Psoas muscle (tissue), 8 donors: Measurements from ENCODE around the gene AIF1L. TPM values are rescaled to one million over a fixed set of nuclear protein-coding genes. Genes with fewer than 3 reads are reported as not detected.
"Not testable (repeated sequence)": the region's sequence is repeated elsewhere in the genome, so short reads cannot be mapped to it uniquely, and the experiment has no call there.

Experiments
- ATAC-seq, 4 donors: fragments of 200-7000 bp; cut with Tn5 transposase; one replicate each; pipeline ENCODE4 v1.9.1; 2020; ENCODE audit warnings: moderate library complexity in 3 of 4, mild to moderate bottlenecking in 2 of 4
- DNase-seq, 2 donors: peaks; one replicate each; pipeline ENCODE4 v3.0.0-alpha.2; 2020
- H3K27ac ChIP-seq: fragments of 200-600 bp; one replicate; pipeline ENCODE4 v1.8.0; 2022
- H3K27me3 ChIP-seq, 3 donors: fragments of 200-600 bp in 1 of 3; one replicate each; pipeline versions ENCODE4 v1.6.1 to v1.8.0; 2013 to 2022; ENCODE audit warnings: low read length in 2 of 3, mild to moderate bottlenecking in 2 of 3, moderate library complexity in 1 of 3; ENCODE audit not compliant: insufficient read depth in 3 of 3
- H3K36me3 ChIP-seq, 2 donors: fragments of 200-600 bp in 1 of 2; one replicate each; pipeline versions ENCODE4 v1.6.1 to v1.8.0; 2013 to 2022; ENCODE audit warnings: low read depth in 1 of 2, mild to moderate bottlenecking in 1 of 2, moderate library complexity in 1 of 2; ENCODE audit not compliant: insufficient read depth in 1 of 2
- H3K4me1 ChIP-seq: fragments of 200-600 bp; one replicate; pipeline ENCODE4 v1.8.0; 2022
- H3K4me3 ChIP-seq: fragments of 200-600 bp; one replicate; pipeline ENCODE4 v1.8.0; 2022; ENCODE audit warnings: mild to moderate bottlenecking
- H3K9me3 ChIP-seq: fragments of 200-600 bp; one replicate; pipeline ENCODE4 v1.8.0; 2022
- CTCF ChIP-seq: fragments of 200-600 bp; IDR thresholded peaks from one replicate; pipeline ENCODE4 v1.8.0; 2022; ENCODE audit warnings: antibody characterized with exemption
- WGBS, 3 donors: extraction: QIAGEN DNeasy Blood & Tissue Kit; methylation state at CpG; one replicate each; pipeline versions ENCODE4 v1.1.6 to v1.1.7; 2013; 5-methylcytosine and 5-hydroxymethylcytosine counted together
- intact Hi-C, 2 donors: fragments of 100-400 bp; cut with DNase I; formaldehyde crosslinking; loops; one replicate each; pipeline versions ENCODE4 v1.11.0 to v1.14.2; 2022
- polyA plus RNA-seq, 3 donors: library from polyadenylated mRNA; stranded (reverse); fragments of 200-250 nt; gene quantifications; one replicate each; pipeline ENCODE4 v1.2.3, GENCODE V29; 2013
- total RNA-seq, 4 donors: library from RNA; stranded (reverse); fragmentation: NEBNext Ultra II Directional in 2 of 4; extraction: Animal tissue kit (Norgen Biotek cat#: 25700) in 2 of 4; gene quantifications; one replicate each; pipeline versions ENCODE4 v1.2.1 to v1.2.4, GENCODE V29; 2021 to 2023
- donor health status: healthy with polysubstance abuse.
- donor health status: DM: no; HTN: no; CAD: no; lungs with moderate emphysema.
- donor health status: Bipolar disorder and iron deficiency.
- donor health status: healthy.
- donor health status: DM: yes; HTN: yes; CAD: no.
- donor health status: DM: no; HTN: no; CAD: no.
- donor health status: DM: no; HTN: no; CAD: no.
- donor health status: DM: yes; HTN: yes; CAD: no.

AIF1L gene
- total and polyA plus RNA-seq, 7 donors, result 3.7 to 12.2 (median 11.0) TPM

DNA sequence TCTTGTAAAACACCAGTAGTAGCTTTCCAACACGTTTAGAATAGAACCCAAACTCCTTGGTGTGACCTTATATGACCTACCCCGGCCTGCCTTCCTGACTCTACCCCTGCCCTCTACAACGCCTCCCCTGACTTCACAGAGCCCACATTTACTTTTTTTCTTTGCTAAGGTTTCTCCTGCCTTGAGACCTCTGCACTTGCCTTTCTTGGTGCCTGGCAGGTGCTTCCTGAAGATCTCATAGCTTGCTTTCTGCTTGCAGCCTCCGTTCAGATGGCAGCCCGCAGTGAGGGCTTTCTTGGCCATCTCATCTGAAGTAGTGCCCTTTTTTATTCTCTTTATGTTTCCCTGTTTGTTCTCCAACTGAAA is 53.3 kb downstream of the AIF1L start:
- H3K4me3 ChIP-seq, result no peak overlapping the region
- H3K9me3 ChIP-seq, result no peaks in the 10 kb centered on the region
- DNase-seq (no peak), ATAC-seq (no peak)
- H3K4me1 ChIP-seq, result no peaks in the 10 kb centered on the region
- no peaks in the 10 kb centered on the region for H3K27me3 ChIP-seq
- no peak for TF ChIP-seq CTCF
- intact Hi-C loops, result loop anchor here (10.0 kb wide), 3 partner anchors 45 to 305 kb away; no protein-coding TSS in a partner anchor
- H3K27ac ChIP-seq, result no peak overlapping the region
- H3K36me3 ChIP-seq, result peaks cover 15 to 100% of the 10 kb centered on the region in 2 donors
- WGBS, 3 donors, result 69 to 72% (median 70%) methylated on average over 5 of the region's 5 CpGs

DNA sequence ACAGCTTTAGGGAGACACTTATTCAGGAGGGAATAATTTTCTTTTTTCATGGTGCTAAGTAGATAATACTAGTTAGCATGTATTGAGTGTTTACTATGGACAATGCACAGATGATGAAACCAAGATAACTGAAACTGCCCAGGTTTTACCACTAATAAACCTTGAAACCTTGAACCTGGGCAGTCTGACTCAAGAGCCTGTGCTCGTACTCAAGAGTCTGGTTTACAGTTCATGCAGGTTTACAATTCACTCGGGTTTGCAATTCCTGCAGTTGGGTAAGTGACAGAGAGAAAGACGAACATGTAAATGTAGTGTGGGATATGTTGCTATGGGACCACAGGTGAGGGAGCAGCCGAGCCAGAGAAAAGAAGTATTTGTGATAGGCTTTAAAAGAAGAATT is 57.3 kb downstream of the AIF1L start:
- Histone ChIP-seq H3K36me3 (peaks cover 2 to 98% of the 10 kb centered on the region in 2 donors), H3K4me1 (no peaks in the 10 kb centered on the region), H3K27ac (no peak overlapping the region), H3K9me3 (no peaks in the 10 kb centered on the region), H3K27me3 (no peaks in the 10 kb centered on the region), H3K4me3 (no peak overlapping the region)
- no peak for TF ChIP-seq CTCF
- DNase-seq, result no peak
- no peak for ATAC-seq
- WGBS, 3 donors, result 91 to 94% (median 91%) methylated on average over 4 of the region's 4 CpGs
- intact Hi-C loops, result no loop called here

- H3K4me3 ChIP-seq, H3K4me1 ChIP-seq, H3K27ac ChIP-seq, DNase-seq, intact Hi-C loops, H3K9me3 ChIP-seq, ATAC-seq, H3K27me3 ChIP-seq: not testable (repeated sequence)
- peaks cover 16 to 98% of the 10 kb centered on the region in 2 donors for H3K36me3 ChIP-seq
- 75 to 91% (median 80%) methylated on average over 1 of the region's 1 CpG for WGBS, 3 donors
These were observed 62.3 kb downstream of the AIF1L start for GRCh38 chr9:131158673-131159072.

- ATAC-seq, result no peak
- DNase-seq, result no peak
- no peak for TF ChIP-seq CTCF
- Histone ChIP-seq H3K27me3 (no peaks in the 10 kb centered on the region), H3K4me3 (no peak overlapping the region), H3K36me3 (peaks cover 14 to 98% of the 10 kb centered on the region in 2 donors), H3K4me1 (no peaks in the 10 kb centered on the region), H3K27ac (no peak overlapping the region), H3K9me3 (no peaks in the 10 kb centered on the region)
- WGBS, 3 donors, result 97 to 100% (median 100%) methylated on average over 1 of the region's 1 CpG
- intact Hi-C loops, result no loop called here
These were observed 64.2 kb downstream of the AIF1L start for GRCh38 chr9:131160416-131161112.

- WGBS, 3 donors, result 92 to 95% (median 93%) methylated on average over 6 of the region's 6 CpGs
- Histone ChIP-seq H3K27ac (no peak overlapping the region), H3K4me1 (no peaks in the 10 kb centered on the region), H3K4me3 (no peak overlapping the region), H3K27me3 (no peaks in the 10 kb centered on the region), H3K36me3 (peaks cover 14 to 94% of the 10 kb centered on the region in 2 donors), H3K9me3 (no peaks in the 10 kb centered on the region)
- ATAC-seq, result no peak
- no peak for DNase-seq
- intact Hi-C loops, result no loop called here
- TF ChIP-seq CTCF, result no peak
These were observed 65.3 kb downstream of the AIF1L start for GRCh38 chr9:131161585-131161984.
